AG08395 (cell line): ENCODE results near the gene FXR1.

ENCODE experiments used
- DNase-seq: peaks from one replicate; pipeline ENCODE4 v3.0.0; 2012; ENCODE audit warnings: mixed read lengths, low spot score

The FXR1 gene

DNA sequence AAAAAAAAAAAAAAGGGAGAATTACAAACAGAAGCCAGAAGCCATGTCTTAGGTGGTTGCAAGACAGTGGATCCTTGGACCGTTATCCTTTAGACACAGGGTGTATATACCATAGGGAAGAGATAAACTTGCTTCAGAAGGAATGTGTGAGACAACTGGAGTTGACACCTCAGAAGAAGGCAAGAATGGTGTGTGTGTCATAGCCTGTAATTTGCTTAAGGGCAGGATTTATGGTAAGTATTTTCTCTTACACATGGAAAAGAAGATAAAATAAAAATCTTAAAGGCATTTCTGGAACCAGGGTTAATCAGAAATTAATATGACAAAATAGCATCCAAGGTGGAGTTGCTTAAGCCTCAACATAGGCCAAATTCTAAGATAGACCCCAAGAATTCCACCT is 96.3 kb downstream of the FXR1 start:
- DNase-seq: no peak

GRCh38 chr3:181009225-181009624 is 96.8 kb downstream of the FXR1 start:
- no peak for DNase-seq

DNA sequence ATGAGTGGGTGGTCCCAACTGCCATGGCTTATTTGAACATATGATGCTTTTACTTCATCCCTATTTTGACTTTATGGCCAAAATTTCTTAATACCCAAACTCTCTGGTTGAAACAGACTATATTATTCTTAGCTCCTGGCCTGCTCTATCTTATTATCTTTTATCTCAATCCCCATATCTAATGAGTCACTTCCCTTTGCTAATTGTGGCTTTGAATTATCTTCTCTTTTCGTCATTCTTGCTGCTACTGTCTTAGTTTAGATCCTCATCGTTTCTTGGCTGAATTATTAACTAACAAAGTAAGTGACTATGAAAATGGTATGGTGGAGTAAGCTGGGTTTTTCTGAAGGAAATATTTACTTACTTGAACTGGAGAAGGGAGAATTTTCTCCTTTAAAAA is 105.2 kb downstream of the FXR1 start:
- no peak for DNase-seq

DNA sequence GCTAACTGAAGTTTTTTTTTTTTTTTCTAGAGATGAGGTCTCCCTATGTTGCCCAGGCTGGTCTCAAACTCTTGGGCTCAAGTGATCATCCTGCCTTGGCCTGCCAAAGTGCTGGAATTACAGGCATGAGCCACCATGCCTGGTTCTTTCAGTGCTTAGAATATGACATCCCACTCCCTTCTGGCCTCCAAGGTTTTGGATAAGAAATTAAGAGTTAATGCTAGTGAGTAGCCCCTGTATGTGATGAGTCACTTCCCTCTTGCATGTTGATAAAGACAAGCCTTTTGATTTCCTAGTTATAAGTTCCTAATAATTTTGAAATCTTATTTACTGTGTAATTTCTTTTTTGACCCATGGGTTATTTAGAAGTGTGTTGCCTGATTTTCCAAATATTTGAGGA is 112.7 kb downstream of the FXR1 start:
- no peak for DNase-seq

GRCh38 chr3:181030948-181031347 is 118.5 kb downstream of the FXR1 start:
- no peak for DNase-seq
